GM21381 (cell line): ENCODE data around the gene FOXK2.

Experiments used
- ATAC-seq: cut with Tn5 transposase; IDR thresholded peaks from one replicate; pipeline ENCODE4 v1.9.1; 2021; ENCODE audit warnings: mild to moderate bottlenecking, moderate library complexity; ENCODE audit not compliant: unreplicated experiment

FOXK2 gene

GRCh38 chr17:82587234-82588086, 67.9 kb downstream of the FOXK2 start:
- no peak for ATAC-seq

- no peak for ATAC-seq
Measured at GRCh38 chr17:82588266-82589175, 69.0 kb downstream of the FOXK2 start.

- ATAC-seq = no peak
Measured at GRCh38 chr17:82589851-82590180, 70.3 kb downstream of the FOXK2 start.

GRCh38 chr17:82590216-82590615, 70.7 kb downstream of the FOXK2 start:
- ATAC-seq = no peak

- ATAC-seq = no peak
Measured at GRCh38 chr17:82590881-82591539, 71.5 kb downstream of the FOXK2 start.

- ATAC-seq = no peak
Measured at GRCh38 chr17:82592289-82592766, 72.8 kb downstream of the FOXK2 start.

GRCh38 chr17:82592767-82593589, 73.4 kb downstream of the FOXK2 start:
- no peak for ATAC-seq

GRCh38 chr17:82593590-82594087, 74.1 kb downstream of the FOXK2 start:
- ATAC-seq = no peak

GRCh38 chr17:82594571-82594970, 75.0 kb downstream of the FOXK2 start:
- no peak for ATAC-seq

GRCh38 chr17:82595893-82596292, 76.4 kb downstream of the FOXK2 start:
- ATAC-seq = no peak

GRCh38 chr17:82596296-82596695, 76.8 kb downstream of the FOXK2 start:
- ATAC-seq = no peak

GRCh38 chr17:82596837-82597672, 77.5 kb downstream of the FOXK2 start:
- no peak for ATAC-seq

- no peak for ATAC-seq
Measured at GRCh38 chr17:82598256-82599119, 79.0 kb downstream of the FOXK2 start.

GRCh38 chr17:82599674-82600661, 80.4 kb downstream of the FOXK2 start:
- no peak for ATAC-seq

GRCh38 chr17:82600731-82601446, 81.4 kb downstream of the FOXK2 start:
- ATAC-seq = no peak

- no peak for ATAC-seq
Measured at GRCh38 chr17:82601447-82602000, 82.0 kb downstream of the FOXK2 start.
